NCI-H226 (cell line): Measurements from ENCODE around the gene LTA.
"Not testable (repeated sequence)": the region's sequence is repeated elsewhere in the genome, so short reads cannot be mapped to it uniquely, and the experiment has no call there.

ENCODE experiments used
- DNase-seq: peaks from one replicate; pipeline ENCODE4 v3.0.0-alpha.2; 2015

Gene LTA

DNA sequence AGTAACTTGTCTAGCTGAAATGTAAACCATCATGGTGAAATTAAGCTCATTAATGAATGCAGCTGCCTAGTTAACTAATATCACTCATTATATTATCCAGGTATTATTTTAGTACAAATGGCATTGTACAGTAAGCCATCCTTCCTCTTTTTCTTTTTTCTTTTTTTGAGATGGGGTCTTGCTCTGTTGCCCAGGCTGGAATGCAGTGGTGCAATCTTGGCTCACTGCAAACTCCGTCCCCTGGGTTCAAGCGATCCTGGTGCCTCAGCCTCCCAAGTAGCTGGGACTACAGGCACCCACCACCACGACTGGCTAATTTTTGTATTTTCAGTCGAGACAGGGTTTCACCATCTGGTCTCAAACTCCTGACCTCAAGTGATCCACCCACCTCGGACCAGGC lies 18.6 kb downstream of the LTA start:
- DNase-seq: not testable (repeated sequence)

DNA sequence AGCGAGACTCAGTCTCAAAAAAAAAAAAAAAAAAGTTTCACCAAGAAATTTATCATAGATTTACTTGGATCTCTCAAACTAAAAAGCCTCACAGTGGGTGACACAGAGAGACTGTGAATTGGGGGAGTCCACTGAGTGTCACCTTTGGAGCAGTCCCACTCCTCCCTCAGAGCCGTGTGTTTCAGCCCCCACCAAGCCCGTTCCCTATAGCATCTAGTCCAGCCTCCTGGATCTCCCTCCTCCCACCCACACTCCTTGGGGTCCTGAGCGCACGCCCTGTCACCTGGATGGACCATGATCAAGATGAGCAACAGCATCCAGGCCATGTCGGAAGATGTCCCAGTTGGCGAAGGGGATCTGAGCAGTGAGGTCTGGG lies 20.3 kb downstream of the LTA start:
- DNase-seq: no peak

DNA sequence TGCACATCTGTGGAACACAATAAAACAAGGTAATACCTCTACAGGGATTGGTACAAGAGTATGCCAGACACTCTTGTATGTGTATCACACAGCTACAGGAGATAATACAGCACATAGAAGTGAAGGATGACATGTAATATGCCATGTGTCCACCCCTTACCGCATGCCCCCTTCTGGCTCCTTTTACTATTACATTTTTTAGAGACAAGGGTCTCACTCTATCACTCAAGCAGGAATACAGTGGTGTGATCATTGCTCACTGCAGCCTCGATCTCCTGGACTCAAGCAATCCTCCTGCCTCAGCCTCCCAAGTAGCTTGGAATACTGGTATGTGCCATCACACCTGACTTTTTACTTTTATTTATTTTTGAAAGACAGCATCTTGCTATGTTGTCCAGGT lies 24.9 kb downstream of the LTA start:
- no peak for DNase-seq

DNA sequence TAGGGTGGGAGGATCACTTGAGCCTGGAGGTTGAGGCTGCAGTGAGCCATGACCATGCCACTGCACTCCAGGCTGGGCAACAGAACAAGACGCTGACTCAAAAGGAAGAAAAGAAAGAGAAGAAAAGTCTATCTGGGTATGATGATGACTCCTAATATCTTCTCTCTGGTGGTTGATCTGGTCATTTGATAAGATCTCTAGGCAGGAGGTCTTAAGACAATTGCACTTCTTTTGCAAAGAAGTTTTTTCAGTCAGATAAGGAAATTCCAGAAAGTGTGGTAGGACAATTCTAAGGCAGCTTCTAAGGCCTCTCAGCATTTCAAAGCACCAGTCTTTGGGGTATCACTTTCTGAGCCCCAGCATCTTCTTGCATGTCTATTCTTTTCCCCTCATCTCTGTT lies 35.2 kb downstream of the LTA start:
- DNase-seq: no peak

DNA sequence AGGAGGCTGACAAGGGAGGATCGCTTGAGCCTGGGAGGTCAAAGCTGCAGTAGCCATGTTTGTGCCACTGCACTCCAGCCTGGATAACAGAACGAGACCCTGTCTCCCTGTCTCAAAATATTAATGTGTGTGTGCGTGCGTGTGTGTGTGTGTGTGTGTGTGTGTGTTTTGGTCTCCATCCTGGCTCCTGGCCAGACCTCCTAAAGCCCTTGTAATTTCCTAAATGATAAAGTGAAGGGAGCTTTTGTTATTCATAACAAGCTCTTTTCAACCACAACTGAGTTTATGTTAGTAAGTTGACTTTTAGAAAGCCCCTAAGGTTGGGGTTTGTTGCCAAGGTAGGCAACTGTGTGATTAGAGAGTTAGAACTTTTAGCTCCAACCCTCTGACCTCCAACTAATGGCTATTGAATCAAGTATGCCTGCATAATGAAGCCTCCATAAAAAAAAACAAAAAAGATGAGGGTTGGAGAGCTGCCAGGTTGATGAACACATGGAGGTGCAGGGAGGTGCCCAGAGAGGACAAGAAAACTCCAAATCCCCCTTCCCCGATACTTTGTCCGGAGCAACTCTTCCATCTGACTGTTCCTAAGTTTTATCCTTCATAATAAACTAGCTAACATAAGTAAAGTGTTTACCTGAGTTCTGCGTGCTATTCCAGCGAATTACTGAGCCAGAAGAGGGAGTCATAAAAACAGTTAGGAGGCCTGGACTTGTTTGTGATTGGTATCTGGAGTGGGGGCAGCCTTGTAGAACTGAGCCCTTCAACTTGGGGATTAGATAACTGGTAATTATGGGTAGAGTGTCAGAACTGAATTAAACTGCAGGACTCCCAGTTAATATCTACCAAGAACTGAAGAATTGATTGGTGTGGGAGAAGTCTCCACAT lies 37.7 kb downstream of the LTA start:
- DNase-seq: no peak

DNA sequence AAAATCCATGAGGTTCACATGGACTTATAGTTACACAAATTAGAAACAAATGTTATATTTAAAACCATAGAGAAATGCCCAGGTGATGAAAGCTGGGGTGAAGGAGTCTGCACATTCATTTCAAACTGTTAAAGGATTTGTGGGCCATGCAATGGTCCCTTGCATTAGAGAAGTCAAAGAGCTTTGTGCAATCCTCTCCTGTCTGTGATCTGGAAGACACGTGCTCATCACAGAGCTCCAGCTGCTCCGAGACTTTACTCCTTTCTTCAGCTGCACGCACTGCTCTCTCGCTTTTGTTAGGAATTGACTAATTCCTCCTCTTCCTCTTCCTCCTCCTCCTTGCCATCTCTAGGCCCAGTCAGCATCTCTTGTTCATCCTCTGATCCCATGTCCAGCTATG lies 38.9 kb downstream of the LTA start:
- DNase-seq: no peak

DNA sequence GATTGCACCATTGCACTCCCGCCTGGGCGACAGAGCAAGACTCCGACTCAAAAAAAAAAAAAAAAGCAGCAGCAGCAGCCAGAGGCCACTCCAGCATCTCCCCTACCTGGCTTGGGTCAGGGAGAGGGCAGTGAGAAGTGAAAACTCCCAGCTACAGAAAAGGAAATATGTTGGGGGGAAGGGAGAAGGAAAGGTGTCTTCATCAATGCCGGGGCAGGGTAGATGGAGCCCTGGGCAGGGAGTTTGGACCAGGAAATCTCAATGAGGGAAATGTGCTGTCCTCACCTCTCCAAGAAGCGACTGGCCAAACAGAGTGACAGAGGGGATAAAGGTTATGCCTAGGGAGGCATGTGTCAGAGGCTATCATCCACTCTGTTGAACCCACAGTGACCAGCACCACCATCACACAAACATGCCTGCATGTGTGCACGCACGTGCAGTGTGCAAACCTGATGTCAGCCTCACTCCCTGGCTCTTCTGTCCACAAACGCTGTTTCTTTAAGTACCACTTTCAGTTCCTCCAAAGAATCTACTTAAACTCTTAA lies 42.1 kb downstream of the LTA start:
- no peak for DNase-seq

DNA sequence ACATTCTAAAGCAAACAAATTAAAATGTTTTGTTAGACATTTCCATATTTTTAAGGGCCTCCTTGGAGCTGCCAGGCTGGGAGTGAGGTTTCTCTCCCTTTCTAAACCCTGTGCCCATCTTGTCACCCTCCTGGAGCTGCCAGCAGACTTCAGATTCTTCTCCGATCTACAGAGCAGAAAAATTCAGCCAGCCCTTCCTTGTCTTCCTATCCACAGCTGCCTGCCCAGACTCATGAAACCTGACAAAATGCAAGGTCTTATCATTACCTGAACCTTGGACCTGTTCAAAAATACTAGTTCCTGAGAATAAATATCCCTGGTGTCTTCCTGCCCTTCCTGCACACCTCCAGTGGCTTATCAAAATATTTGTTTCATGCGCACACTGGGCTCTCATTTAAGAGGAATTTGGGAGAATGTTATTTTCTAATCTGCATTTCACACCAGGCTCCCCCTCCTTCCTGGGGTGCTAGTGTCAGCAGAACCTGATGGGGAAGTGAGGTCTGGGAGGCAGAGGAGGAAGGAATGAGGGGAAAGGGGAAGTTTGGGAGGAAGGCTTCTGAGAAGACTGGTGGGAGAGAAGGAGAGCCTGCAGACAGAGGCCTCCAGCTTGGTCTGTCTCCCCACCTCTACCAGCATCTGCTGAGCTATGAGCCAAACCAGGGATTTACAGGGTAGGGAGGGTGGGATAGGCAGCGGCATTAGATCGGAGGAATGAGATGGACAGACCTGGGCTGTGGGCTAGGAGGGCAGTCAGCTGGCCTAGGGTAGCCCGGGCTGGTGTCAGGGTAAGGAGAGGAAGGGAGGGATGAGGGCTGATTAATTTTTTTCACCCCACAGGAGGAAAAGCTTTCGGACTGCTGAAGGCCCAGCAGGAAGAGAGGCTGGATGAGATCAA lies 42.8 kb downstream of the LTA start, which contains the start of gene AIF1:
AIF1 (plus strand) TSS at position 551 of the 895 bp plus-strand sequence; CDS start at position 647, 96 bp downstream.
- DNase-seq: no peak

DNA sequence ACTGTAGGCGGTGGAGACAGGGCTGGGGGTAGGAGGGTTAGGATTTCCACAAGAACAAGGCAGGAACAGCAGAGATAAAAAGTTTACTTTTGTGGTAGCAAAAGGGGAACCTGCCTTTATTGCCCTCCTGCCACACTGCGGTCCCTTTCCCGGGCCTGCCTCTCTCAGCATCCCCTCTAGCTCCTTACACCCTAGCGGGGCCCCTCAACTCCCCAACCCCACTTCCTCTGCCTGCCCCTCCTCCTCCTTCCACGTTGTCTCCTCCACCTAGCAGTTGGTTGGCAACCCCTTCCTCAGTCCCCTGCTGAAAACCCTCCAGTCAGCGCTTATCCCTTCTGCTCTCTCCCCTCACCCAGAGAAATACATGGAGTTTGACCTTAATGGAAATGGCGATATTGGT lies 43.7 kb downstream of the LTA start:
- no peak for DNase-seq

DNA sequence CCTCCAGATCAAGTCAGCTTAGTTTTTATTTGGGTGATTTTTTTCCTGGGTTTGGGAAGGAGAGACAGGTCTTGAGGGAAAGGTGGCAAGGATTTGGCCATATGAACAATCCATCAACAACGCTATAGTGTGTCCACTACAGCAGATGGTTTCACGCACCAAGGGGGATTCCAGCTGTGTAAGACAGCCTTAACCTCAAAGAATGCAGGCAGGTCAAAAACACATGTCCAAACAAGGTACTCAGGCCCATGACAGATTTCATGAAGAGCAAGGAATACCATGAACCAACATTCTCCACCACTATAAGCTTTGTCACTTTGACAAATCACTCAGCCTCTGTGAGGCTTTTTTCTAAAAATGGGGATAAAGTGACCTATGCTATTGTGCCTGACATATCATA lies 44.9 kb downstream of the LTA start:
- no peak for DNase-seq

DNA sequence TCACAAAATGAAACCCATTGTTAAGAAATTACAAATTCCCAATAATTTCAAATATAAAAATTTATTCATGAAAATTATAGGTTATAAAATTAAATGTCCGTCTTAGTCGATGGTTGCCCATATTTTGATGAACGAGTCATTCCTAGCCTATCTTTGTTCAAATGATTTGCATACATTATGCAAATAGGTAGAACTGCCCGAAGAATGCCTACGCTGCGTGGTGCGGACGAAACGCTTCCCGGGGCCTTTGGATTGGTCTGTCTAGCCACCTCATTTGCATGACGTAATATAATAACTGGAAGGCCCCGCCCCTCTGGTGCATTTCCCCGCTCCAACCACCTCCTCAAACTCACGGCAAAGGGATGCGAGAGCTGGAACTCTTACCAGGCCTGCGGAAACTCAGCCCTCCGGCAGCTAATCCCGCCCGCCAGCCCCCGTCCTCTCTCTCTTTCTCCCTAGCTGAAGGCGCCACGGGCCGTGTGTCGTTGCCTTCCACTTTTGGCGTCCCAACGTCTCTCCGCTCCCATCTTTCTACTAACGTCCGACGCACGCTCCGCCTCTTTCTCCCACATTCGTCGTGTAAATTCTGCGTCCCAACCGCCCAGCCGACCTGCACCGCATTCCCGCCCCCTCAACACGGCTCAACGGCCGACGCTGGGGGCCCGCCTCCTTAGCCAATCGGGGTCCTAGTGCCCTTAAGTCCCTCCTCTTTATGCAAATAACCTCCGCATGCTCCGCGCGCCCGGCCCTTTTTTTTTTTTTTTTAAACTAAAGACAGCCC lies 47.9 kb downstream of the LTA start:
- DNase-seq: peak; percentile 98

DNA sequence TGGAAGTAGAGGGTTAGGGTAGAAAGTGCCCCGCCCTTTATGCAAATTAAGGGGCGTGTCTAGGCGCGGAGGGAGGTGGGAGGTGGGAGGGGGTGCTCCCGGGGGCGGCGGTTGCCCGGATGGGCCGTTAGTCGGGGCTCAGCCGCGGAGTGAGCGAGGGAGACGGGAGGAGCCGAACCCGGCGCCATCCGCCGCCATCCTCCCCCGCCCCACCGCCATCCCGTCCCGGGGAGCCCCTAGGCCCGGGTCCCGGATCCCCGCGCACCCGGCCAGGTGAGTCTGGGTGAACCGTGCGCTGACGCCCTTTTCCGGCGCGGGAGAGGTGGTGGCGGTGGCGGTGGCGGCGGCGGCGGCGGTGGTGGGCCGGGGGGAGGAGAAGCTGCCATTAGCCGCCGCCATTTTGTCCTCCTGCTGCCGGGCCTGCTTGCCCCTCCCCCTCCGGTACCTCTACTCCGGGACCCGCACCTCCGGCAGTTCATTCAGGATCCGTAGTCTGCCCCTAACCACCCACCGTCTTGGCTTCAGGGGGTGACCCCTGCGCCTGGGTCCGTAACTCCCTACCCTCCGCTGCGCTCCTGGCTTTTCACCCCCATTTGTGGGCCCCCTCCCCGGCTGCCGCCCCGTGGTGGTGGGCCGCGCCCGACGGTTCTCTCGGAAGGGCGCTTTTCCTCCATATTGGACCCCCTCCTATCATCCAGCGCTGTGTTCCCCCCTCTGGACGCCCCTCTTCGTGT lies 48.7 kb downstream of the LTA start, which contains the start of gene PRRC2A:
PRRC2A (plus strand) TSS at position 130 of the 734 bp plus-strand sequence. CDS start 2,075 bp downstream, outside the sequence.
- peak; percentile 62 for DNase-seq

DNA sequence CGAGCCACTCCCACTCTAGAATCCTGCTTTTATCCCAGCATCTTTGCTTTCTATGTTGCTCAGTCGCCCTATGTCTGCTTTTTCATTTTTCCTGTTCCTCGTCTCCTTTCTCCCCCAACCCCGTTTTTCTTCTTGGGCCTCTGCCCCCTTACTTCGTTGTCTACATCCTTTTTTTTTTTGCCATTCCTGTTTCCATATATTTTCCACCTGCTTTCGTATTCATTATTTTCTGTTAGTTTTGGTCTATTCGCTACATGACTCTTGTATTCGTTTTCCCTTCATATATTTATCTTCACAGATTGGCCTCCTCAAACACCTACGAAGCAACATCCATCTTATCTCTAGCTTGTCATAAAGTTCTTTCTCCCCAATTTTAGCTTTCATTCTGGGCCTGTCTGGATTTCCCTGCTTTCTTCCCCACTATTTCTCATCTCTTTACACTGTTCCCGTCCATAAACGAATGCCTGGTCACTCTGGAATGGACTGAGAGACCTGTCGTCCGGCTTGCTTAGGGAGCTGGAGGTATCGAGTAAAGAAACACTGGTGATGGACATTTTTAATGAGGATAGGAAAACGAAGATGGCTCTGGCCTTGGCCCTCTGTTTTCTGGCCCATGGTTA lies 49.3 kb downstream of the LTA start:
- no peak for DNase-seq

DNA sequence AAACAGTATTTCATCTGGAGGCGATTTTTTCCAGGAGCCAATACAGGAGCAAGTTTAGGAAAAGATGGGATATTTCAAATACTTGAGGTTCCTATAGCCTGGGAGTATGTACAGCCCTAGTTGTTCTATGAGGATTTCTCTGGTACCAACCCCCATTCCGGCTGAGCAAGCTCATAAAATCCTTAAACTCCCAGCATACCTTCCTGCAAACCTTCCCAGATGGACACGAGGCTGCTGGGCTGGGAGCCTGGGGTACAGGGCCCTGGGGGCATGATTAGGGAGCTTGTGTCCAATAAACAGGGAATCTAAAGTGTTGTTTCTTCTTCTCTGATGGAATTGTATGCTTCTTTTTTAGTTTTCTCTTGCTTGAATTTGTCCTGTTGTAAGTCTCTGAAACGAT lies 49.9 kb downstream of the LTA start:
- DNase-seq: no peak

DNA sequence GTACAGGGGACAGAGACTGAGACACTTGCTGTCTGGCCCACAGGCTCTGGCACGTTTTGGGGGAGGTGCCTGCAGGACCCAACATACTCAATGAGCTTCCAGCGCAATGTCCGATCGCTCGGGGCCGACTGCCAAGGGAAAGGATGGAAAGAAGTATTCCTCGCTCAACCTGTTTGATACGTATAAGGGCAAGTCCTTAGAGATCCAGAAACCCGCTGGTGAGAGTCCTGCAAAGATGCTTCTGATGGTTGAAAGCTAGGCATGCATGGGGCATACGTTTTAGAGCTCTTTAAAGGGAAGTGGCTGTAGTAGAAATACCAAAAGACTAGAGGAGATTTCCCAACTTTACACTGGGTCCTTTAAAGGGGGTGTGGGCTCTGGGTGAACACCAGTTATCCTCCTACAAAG lies 50.6 kb downstream of the LTA start:
- DNase-seq: no peak
